AG09319 (cell line): ENCODE measurements around the gene MOCS3.

Experiments used
- DNase-seq: peaks from one replicate; pipeline ENCODE4 v3.0.0-alpha.2; 2010; ENCODE audit warnings: low read depth; ENCODE audit errors: extremely low read depth
- TF ChIP-seq, protein P1 (sequence below): IDR thresholded peaks from 2 replicates; pipeline ENCODE4 v1.5.1; 2011; ENCODE audit warnings: low read depth, mild to moderate bottlenecking, inconsistent platforms, low read length, moderate library complexity

Gene MOCS3

GRCh38 chr20:50983321-50983720, 24.7 kb downstream of the MOCS3 start:
- DNase-seq = no peak
- TF ChIP-seq, protein P1, sequence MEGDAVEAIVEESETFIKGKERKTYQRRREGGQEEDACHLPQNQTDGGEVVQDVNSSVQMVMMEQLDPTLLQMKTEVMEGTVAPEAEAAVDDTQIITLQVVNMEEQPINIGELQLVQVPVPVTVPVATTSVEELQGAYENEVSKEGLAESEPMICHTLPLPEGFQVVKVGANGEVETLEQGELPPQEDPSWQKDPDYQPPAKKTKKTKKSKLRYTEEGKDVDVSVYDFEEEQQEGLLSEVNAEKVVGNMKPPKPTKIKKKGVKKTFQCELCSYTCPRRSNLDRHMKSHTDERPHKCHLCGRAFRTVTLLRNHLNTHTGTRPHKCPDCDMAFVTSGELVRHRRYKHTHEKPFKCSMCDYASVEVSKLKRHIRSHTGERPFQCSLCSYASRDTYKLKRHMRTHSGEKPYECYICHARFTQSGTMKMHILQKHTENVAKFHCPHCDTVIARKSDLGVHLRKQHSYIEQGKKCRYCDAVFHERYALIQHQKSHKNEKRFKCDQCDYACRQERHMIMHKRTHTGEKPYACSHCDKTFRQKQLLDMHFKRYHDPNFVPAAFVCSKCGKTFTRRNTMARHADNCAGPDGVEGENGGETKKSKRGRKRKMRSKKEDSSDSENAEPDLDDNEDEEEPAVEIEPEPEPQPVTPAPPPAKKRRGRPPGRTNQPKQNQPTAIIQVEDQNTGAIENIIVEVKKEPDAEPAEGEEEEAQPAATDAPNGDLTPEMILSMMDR = no peak

DNA sequence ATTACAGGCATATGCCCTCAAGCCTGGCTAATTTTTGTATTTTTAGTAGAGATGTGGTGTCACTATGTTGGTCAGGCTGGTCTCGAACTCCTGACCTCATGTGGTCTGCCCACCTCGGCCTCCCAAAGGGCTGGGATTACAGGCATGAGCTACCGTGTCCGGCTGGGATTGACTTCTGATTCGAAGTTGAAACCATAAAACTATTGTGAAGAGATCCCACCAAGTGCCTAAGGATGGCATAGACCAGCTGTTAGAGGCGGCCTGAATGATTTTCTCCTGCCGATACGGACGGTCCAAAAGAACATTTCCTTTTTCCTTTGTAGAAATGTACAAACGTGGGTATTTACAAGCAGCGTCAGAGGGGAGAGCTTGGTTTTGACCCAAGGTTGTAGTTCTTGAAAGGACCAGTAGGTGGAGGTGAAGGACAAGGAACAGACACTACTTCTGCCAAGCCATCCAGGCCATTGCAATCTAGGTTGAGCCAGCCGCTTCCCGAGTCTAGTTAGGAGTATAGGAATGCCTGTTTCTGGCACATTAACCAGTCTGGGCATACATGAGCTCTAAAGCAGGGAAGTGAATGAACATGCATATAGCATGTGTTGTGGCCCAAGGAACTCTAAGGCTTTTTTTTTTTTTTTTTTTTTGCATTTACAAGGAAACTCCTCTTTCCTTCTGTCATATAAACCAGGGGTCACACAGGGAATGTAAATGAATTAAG, 29.0 kb downstream of the MOCS3 start:
- TF ChIP-seq, protein P1 = peak; percentile 89
- DNase-seq = peak; percentile 77

DNA sequence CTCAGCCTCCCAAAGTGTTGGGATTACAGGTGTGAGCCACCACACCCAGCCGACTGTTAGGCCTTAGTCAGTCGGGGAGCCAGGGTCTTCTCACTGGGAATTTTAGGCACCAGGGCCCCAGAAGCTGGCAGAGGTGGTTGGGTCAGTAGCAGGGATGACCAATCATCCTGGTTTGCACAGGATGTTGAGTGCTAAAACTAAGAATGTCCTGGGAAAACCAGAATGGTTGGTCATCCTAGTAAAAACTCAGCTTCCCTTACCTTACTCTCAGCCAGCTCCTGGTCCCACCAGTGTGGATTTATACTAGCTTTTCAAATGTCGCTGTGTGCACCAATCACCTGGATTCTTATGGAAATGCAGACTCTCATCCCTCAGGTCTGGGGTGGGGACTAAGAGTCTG, 32.5 kb downstream of the MOCS3 start:
- DNase-seq = no peak
- TF ChIP-seq, protein P1 = no peak

GRCh38 chr20:50992336-50992732, 33.7 kb downstream of the MOCS3 start:
- TF ChIP-seq, protein P1 = no peak
- no peak for DNase-seq

- DNase-seq = peak; percentile 10
- TF ChIP-seq, protein P1 = peak; percentile 56
Measured at GRCh38 chr20:50992733-50993457, 34.3 kb downstream of the MOCS3 start.

DNA sequence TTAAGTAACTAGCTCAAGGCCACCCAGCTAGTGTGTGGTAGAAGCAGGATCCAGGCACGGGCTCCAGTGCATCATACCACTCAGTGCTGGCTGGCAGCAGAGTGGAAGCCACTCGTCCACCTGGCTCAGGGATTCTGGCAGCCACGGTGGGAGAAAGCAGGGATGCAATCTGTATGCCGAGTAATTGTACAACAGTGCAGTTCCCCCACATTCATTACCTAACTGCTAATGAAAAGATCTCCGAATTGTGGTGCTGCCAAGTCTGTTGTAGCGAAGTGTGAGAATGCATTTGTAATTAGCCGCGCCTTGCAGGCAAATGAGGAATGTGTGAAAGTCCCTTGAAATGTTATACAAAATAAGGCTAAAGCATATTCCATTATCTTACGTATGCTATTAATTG, 35.3 kb downstream of the MOCS3 start:
- TF ChIP-seq, protein P1 = no peak
- DNase-seq = no peak

- peak; percentile 27 for DNase-seq
- TF ChIP-seq, protein P1 = no peak
Measured at GRCh38 chr20:50995506-50995905, 36.9 kb downstream of the MOCS3 start.
